NCI-H774 (cell line): ENCODE measurements around the gene MAML3.

ENCODE experiments used
- DNase-seq: peaks from one replicate; lab custom pipeline; 2025; lab: John Stamatoyannopoulos, UW

Gene MAML3

GRCh38 chr4:139809757-139810140, 344.2 kb downstream of the MAML3 start:
- DNase-seq: no peak

GRCh38 chr4:139808808-139809756, 344.9 kb downstream of the MAML3 start:
- no peak for DNase-seq

GRCh38 chr4:139808381-139808807, 345.6 kb downstream of the MAML3 start:
- DNase-seq: no peak

GRCh38 chr4:139807483-139807882, 346.5 kb downstream of the MAML3 start:
- no peak for DNase-seq

GRCh38 chr4:139806929-139807328, 347.1 kb downstream of the MAML3 start:
- no peak for DNase-seq

GRCh38 chr4:139802931-139803330, 351.1 kb downstream of the MAML3 start:
- DNase-seq: no peak

GRCh38 chr4:139802488-139802887, 351.5 kb downstream of the MAML3 start:
- no peak for DNase-seq

DNA sequence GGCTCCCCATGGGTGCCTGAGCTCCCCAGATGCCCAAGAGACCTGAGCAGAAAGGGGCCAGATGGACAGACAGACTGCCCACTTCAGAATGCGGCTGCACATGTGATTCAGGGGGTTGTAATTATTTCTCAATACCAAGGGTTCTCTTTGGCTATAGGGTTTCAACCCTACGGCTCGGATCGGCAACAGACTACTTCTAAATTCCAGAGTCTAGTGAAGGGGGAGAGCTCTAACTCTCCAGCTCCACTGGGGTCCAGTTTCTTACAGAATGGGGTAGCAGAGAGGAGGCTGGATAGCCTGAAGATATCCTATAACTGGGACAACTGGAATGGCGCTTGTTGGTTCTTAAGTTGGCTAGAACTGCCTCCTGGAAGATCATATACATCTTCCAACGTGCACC, 352.1 kb downstream of the MAML3 start:
- no peak for DNase-seq

- no peak for DNase-seq
These were observed 353.9 kb downstream of the MAML3 start for GRCh38 chr4:139800082-139800481.

DNA sequence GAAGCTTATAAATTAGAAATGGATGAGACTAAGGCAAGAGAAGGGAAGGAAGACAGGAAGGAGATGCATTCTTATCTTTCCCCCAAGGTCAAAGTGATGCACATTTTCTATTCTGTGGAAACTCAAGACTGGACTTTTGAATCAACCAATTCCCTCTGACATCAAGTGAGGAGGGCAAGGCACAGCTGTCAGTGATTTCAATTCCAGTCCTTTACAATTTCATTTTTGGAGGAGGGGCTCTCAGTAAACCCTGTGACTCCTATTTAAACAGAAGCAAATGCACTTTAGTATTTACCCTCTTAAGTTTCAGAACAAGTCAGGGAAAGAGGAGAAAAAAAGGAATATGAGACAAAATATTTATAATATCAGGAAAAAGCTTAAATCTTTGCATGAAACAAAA, 354.4 kb downstream of the MAML3 start:
- DNase-seq: no peak

- no peak for DNase-seq
These were observed 355.5 kb downstream of the MAML3 start for GRCh38 chr4:139798456-139798855.

DNA sequence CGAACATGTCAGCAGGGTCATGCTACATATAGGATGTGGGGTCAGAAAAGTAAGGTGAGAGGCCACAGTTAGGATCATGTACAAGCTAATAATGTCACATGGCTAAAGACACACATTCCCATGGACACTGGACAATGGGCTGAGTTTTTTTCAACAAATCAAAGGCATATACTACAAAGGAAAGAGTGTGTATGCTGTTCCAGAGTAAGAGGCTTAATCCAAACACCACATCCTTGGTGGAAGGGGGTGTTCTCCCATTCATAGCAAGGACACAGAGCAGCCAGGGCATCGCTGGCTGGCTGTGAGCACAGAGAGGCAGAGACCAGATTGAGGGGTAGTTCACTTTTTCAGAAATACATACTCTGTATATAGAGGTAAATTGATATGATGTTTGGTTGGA, 356.7 kb downstream of the MAML3 start:
- no peak for DNase-seq

GRCh38 chr4:139795527-139796314, 358.3 kb downstream of the MAML3 start:
- no peak for DNase-seq

- no peak for DNase-seq
These were observed 359.6 kb downstream of the MAML3 start for GRCh38 chr4:139794158-139794954.

- DNase-seq: no peak
These were observed 362.3 kb downstream of the MAML3 start for GRCh38 chr4:139791681-139792080.

DNA sequence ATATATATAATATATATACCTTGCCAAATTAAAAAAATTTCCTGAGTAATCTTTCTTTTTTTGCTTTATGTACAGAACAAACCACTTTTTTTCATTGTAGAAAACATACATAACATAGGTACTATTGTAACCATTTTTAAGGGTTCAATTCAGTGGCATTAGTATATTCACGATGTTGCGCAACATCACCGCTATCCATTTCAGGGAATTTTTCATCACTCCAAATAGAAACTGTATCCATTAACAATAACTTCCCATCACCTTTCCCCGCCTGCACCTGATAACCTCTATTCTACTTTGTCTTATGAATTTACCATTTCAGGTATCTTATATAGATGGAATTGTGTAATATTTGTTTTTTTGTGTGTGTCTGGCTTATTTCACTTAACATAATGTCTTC, 363.7 kb downstream of the MAML3 start:
- no peak for DNase-seq

DNA sequence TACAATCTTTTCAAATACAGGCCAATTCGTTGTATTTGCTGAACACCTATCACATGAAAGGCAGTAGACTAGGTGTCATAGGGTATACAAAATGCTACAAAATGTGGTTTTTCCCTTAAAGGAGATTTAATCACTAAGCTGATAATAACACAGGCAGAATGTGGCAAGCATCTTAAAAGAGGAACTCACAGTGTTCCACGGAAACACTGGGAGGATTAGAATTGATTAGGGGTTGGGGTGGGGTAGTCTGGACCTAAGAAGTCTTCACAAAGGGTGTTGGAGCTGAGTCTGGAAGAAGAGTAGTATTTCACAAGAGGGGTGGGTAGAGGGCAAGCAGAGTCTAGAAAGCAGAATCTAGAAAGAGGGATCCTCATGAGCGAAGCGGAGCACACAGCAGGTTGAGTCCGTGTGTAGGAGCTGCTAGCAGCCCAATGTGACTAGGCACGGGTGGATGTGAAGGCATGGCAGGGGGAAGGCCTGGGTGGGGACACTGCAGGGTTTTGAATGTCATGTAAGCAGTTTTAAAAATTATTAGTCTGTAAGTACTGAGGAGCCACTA, 364.8 kb downstream of the MAML3 start:
- no peak for DNase-seq

DNA sequence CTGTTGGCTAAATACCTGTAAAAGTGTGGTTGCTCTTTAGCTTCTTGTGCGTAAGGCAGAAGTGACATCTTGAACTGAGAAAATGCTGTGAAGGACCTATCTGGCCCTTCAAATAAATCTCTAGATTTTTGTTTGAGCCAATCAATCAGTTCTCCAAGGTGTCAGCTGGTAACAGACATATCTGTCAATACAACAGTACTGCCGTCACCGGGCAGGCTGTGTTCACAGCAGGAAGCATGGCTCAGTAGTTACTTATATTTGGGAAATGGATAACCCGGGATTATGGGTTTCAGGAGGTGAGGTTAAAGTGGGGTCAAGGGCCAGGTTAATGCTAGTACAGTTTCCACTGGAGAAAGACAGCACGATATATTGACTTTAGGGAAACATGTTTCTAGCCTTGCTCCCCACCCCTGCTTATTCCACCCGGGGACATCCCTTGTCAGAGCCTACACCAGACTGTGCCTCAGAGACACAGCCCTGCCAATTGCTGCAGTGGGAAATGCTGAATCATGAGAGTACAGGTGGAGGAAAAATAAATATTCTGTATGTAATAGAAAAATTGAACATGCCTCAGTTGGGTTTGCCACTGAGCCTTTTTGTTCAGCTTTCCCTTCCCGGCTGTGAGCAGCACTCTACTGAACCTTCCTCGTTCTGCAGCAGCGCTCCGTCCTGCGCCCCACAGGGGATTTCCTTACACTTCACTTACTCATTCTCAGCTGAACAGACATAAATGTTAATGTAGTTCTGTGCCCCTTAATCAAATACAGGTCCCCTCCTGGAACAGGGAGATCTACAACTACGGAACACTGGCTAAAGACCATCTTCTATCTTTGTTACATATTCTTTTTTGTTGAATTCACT, 367.3 kb downstream of the MAML3 start:
- no peak for DNase-seq

- no peak for DNase-seq
These were observed 368.6 kb downstream of the MAML3 start for GRCh38 chr4:139785356-139785755.

- no peak for DNase-seq
These were observed 370.1 kb downstream of the MAML3 start for GRCh38 chr4:139783741-139784484.
